ENCODE results near the gene PHF11. TPM values are rescaled to one million over a fixed set of nuclear protein-coding genes. Genes with fewer than 3 reads are reported as not detected.
A peak's percentile ranks its signal among the peaks of the same experiment; 100 is the strongest.
"Not testable (repeated sequence)": the region's sequence is repeated elsewhere in the genome, so short reads cannot be mapped to it uniquely, and the experiment has no call there.

The PHF11 gene
- polyA plus RNA-seq, 1 donor from 2014 or later = 70.1 TPM

DNA sequence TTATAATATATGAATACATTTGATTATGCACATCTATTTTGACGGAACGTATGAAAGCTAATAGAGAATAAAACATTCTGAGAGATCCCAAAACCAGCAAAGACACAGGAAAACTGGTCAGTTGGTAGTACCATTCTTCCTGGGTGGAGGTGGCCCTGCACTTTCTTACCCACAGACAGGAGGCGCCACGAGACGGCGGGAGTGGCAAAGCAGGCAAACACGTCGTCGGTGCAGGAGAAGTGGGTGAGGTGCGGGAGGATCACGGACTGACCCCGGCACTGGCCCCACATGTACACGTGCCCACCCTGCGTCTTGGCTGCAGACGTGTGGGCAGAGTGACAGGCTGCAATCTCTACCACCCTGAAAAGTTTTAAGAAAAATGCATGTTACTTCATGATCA, 53.5 kb downstream of the PHF11 start:
- Mint-ChIP-seq H3K4me1 (no peaks in the 10 kb centered on the region), H3K9me3 (no peaks in the 10 kb centered on the region), H3K4me3 (no peak overlapping the region), H3K36me3 (peaks cover 11% of the 10 kb centered on the region), H3K27ac (peak overlapping the region in 1 of 3 donors; percentile 16), H3K27me3 (no peaks in the 10 kb centered on the region)

DNA sequence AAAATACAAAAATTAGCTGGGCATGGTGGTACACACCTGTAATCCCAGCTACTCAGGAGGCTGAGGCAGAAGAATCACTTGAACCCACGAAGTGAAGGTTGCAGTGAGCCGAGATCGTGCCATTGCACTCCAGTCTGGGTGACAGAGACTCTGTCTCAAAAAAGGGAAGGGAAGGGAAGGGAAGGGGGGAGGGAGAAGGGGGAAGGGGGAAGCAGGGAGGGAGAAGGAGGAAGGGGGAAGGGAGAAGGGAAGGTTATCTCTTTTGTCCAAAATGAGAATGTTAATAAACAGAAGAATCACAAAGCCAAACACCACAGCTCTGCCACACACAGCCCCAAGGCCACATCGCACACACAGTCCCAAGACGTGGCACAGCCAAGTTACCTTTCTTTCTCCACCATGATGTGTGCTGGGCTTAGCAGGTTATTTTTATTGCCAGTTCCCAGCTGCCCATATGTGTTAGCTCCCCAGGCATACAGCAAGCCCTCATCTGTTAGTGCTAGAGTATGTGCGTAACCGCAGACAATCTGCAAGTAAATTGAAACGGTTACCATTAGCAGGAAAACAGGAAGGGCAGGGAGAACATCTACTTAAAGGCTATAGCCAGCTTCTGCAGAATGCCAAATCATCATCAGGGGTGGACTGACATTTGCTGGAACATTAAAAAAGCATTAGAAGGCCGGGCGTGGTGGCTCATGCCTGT, 55.3 kb downstream of the PHF11 start:
- no peaks in the 10 kb centered on the region for H3K27me3 Mint-ChIP-seq
- no peaks in the 10 kb centered on the region for H3K4me1 Mint-ChIP-seq
- H3K27ac Mint-ChIP-seq = no peak overlapping the region
- no peaks in the 10 kb centered on the region for H3K9me3 Mint-ChIP-seq
- H3K36me3 Mint-ChIP-seq = peaks cover 7% of the 10 kb centered on the region
- H3K4me3 Mint-ChIP-seq = no peak overlapping the region

- Mint-ChIP-seq H3K36me3 (peaks cover 14% of the 10 kb centered on the region), H3K4me1 (no peaks in the 10 kb centered on the region)
These were observed 58.1 kb downstream of the PHF11 start for GRCh38 chr13:49553888-49554287.

GRCh38 chr13:49554387-49554786, 58.6 kb downstream of the PHF11 start:
- H3K4me3 Mint-ChIP-seq = no peak overlapping the region
- H3K36me3 Mint-ChIP-seq = peaks cover 18% of the 10 kb centered on the region
- no peaks in the 10 kb centered on the region for H3K9me3 Mint-ChIP-seq
- no peaks in the 10 kb centered on the region for H3K27me3 Mint-ChIP-seq
- no peak overlapping the region for H3K27ac Mint-ChIP-seq
- no peaks in the 10 kb centered on the region for H3K4me1 Mint-ChIP-seq

More at GRCh38 chr13:49553888-49554287, 58.1 kb downstream of the PHF11 start:
- Mint-ChIP-seq H3K4me3 (no peak overlapping the region), H3K27ac (no peak overlapping the region), H3K27me3 (no peaks in the 10 kb centered on the region), H3K9me3 (no peaks in the 10 kb centered on the region)

DNA sequence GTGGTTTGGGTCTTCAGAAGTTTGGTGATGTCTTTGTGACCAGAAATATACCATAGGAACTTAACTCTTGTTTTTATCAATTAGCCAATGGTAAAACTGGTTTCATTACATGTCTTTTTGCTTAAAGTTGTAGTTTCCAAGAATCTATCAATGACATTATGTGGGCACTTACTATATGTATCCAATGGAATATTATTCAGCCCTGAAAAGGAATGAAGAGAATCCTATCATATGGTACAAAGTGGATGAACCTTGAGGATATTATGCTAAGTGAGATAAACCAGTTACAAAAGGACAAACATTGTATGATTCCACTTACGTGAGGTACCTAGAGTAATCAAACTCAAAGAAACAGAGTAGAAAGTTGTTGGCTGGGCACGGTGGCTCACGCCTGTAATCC, 63.3 kb downstream of the PHF11 start:
- Mint-ChIP-seq H3K4me3 (no peak overlapping the region), H3K27ac (no peak overlapping the region), H3K36me3 (peaks cover 19% of the 10 kb centered on the region), H3K27me3 (no peaks in the 10 kb centered on the region), H3K9me3 (no peaks in the 10 kb centered on the region), H3K4me1 (no peaks in the 10 kb centered on the region)

GRCh38 chr13:49560270-49561061, 64.7 kb downstream of the PHF11 start:
- Mint-ChIP-seq H3K4me3 (no peak overlapping the region), H3K36me3 (peaks cover 20% of the 10 kb centered on the region), H3K9me3 (no peaks in the 10 kb centered on the region), H3K27me3 (no peaks in the 10 kb centered on the region), H3K27ac (no peak overlapping the region), H3K4me1 (no peaks in the 10 kb centered on the region)

GRCh38 chr13:49561062-49561410, 65.3 kb downstream of the PHF11 start:
- no peak overlapping the region for H3K27ac Mint-ChIP-seq
- H3K27me3 Mint-ChIP-seq = no peaks in the 10 kb centered on the region
- H3K9me3 Mint-ChIP-seq = no peaks in the 10 kb centered on the region
- H3K4me1 Mint-ChIP-seq = no peaks in the 10 kb centered on the region
- no peak overlapping the region for H3K4me3 Mint-ChIP-seq
- peaks cover 20% of the 10 kb centered on the region for H3K36me3 Mint-ChIP-seq

DNA sequence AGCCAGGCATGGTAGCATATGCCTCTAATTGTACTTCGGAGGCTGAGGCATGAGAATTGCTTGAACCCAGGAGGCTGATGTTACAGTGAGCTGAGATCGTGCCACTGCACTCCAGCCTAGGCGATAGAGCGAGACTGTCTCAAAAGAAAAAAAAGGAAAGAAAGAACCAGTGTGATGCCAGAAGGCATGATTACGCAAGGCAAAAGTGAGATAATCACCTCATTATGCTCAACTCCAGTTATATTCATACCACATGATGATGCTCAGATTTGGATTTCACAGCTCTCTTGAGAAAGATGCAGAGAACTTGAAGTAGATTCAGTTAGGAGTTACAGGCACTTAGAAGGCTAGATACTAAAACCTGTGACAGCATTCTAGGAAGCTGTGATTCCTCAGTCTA, 67.8 kb downstream of the PHF11 start:
- peaks cover 13% of the 10 kb centered on the region for H3K36me3 Mint-ChIP-seq
- H3K27me3 Mint-ChIP-seq = no peaks in the 10 kb centered on the region
- H3K4me3 Mint-ChIP-seq = no peak overlapping the region
- H3K27ac Mint-ChIP-seq = no peak overlapping the region
- H3K9me3 Mint-ChIP-seq = no peaks in the 10 kb centered on the region
- H3K4me1 Mint-ChIP-seq = no peaks in the 10 kb centered on the region

DNA sequence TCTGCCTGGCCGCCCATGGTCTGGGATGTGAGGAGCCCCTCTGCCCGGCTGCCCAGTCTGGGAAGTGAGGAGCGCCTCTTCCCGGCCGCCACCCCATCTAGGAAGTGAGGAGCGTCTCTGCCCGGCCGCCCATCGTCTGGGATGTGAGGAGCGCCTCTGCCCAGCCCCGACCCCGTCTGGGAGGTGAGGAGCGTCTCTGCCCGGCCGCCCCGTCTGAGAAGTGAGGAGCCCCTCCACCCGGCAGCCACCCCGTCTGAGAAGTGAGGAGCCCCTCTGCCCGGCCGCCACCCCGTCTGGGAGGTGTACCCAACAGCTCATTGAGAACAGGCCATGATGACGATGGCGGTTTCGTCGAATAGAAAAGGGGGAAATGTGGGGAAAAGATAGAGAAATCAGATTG, 69.7 kb downstream of the PHF11 start:
- H3K27ac Mint-ChIP-seq, H3K4me1 Mint-ChIP-seq, H3K27me3 Mint-ChIP-seq, H3K36me3 Mint-ChIP-seq, H3K4me3 Mint-ChIP-seq, H3K9me3 Mint-ChIP-seq: not testable (repeated sequence)

DNA sequence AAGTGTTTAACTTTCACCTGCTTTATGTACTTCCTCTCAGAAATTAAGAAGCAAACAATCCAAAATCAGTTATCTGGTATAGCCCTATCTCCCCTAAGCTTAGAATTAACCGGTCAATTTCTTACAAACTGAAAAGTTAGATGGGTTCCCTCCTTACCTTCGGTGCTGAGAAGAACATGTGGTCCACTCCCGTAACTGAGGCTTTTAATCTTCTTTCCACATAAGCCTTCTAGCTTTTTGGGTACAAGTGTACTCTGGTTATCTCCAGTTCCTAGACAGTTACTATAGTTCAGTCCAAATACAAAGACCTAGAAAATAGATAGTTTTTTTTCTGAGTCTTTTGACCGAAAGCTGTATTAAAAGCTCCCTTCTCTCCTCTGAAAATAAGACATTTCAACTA, 70.7 kb downstream of the PHF11 start:
- H3K9me3 Mint-ChIP-seq = no peaks in the 10 kb centered on the region
- peaks cover 5 to 10% (median 7%) of the 10 kb centered on the region in 3 donors for H3K4me1 Mint-ChIP-seq
- H3K27ac Mint-ChIP-seq = no peak overlapping the region
- H3K4me3 Mint-ChIP-seq = no peak overlapping the region
- peaks cover 9% of the 10 kb centered on the region for H3K36me3 Mint-ChIP-seq
- H3K27me3 Mint-ChIP-seq = no peaks in the 10 kb centered on the region

DNA sequence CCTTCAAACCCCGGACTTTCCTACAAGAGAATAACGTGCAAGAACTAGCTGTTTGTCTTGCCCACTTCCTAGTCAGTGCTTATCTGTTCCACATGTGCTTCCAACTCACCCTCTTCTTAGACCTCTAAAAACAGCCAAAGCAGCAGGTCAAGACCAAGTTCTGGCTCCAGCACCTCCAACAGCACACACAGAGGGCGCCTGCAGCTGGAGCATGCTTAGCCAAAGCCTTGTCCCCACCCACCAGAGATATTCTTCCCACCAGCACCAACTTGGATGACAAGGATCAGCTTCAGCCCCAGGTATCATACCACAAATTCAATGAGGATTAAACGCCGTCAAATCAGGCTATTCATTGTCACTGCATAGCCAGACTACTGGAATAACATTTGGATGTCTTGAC, 71.7 kb downstream of the PHF11 start:
- Mint-ChIP-seq H3K27ac (no peak overlapping the region), H3K4me3 (no peak overlapping the region), H3K9me3 (no peaks in the 10 kb centered on the region), H3K4me1 (peaks cover 7 to 13% (median 9%) of the 10 kb centered on the region in 3 donors), H3K36me3 (peaks cover 12% of the 10 kb centered on the region), H3K27me3 (no peaks in the 10 kb centered on the region)

DNA sequence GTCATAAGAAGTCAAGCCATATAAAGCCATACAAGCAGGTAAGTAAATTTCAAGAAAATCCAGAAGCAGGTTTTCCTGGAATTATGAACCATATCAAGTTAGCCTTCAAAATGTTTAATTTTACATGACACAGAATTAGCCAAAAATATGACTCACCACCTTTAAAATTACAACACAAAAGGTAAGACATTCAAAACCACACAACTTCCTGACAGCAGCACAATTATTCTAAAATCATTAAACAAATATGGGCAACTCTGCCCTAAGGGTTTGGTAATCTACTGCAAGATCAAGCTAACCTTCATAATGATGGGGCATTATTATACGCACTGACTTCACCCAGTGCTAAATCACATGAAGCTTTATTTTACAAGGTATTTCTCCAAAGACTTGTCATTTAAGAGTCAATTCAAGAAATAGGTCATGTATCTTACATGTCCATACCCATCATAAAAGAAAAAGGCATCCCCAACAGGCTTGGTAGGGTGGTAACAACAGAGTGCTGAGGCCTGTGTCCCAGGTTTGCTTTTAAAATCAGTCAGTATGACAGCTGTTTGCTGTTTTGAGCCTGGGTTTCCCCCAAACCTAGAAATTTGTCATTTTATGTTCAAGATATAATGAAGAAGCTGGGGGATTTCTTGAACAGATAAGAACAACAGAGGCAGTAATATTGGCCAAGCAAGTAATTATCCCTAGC, 74.4 kb downstream of the PHF11 start:
- Mint-ChIP-seq H3K27me3 (no peaks in the 10 kb centered on the region), H3K4me3 (no peak overlapping the region), H3K4me1 (peaks cover 9 to 14% (median 10%) of the 10 kb centered on the region in 3 donors), H3K36me3 (peaks cover 9% of the 10 kb centered on the region), H3K9me3 (no peaks in the 10 kb centered on the region), H3K27ac (no peak overlapping the region)

DNA sequence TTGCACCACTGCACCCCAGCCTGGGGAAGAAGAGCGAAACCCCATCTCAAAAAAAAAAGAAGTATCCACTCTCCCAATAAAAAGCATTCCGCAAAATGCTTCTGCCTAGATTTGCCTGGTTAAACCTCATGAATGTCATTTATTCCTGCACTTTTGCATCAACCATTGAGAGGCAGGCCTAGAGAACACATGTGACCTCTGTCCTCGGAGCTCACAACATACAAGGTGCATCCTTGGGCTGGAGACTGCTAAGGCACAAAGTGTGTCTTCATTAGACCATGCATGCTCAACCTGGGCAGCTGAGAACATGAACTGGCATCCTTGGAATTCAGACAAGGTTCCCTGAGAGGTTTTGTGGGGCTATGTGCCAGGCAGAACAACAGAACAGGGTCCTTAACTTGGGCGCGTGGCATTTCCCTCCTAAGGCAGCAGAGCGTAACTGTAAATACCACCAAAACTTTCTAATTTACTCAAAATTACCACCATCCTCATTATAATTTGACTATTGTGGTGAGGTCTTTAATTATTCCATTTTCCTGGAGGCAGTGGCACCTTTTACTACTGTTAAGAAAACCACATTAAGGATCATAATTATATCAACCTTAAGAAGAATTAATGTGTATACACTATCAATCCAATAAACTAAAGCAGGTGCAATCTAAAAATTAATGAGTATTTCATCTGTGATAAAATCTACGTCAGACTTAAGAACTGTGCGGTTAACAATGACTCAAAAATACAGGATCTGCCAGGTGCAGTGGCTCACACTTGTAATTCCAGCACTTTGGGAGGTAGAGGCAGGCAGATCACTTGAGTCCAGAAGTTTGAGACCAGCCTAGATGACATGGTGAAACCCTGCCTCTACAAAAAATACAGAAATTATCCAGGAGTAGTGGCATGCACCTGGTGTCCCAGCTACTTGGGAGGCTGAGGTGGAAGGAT, 75.8 kb downstream of the PHF11 start:
- Mint-ChIP-seq H3K36me3 (peaks cover 11% of the 10 kb centered on the region), H3K27ac (no peak overlapping the region), H3K9me3 (no peaks in the 10 kb centered on the region), H3K4me1 (peaks cover 9 to 14% (median 13%) of the 10 kb centered on the region in 3 donors), H3K27me3 (no peaks in the 10 kb centered on the region), H3K4me3 (peak overlapping the region in 1 of 4 donors; percentile 32)
